Measurements from ENCODE around the gene KRTAP1-3.
"Not testable (repeated sequence)": the region's sequence is repeated elsewhere in the genome, so short reads cannot be mapped to it uniquely, and the experiment has no call there.

The KRTAP1-3 gene, protein sequence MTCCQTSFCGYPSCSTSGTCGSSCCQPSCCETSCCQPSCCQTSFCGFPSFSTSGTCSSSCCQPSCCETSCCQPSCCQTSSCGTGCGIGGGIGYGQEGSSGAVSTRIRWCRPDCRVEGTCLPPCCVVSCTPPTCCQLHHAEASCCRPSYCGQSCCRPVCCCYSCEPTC

DNA sequence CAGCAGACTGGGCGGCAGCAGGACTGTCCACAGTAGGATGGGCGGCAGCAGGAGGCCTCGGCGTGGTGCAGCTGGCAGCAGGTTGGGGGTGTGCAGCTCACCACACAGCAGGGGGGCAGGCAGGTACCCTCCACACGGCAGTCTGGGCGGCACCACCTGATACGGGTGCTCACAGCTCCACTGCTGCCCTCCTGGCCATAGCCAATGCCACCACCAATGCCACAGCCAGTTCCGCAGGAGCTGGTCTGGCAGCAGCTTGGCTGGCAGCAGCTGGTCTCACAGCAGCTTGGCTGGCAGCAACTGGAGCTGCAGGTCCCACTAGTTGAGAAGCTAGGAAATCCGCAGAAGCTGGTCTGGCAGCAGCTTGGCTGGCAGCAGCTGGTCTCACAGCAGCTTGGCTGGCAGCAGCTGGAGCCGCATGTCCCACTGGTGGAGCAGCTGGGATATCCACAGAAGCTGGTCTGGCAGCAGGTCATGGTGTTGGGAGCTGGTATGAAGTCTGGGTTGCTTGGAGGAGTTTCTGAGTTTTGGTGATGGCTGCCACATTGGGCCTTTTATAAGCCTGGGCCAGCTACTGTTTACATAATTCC is at the start of gene KRTAP1-3:
Gene KRTAP1-3, minus strand, starts transcription at position 529 of the 590 bp plus-strand sequence. Its CDS starts 53 bp downstream, at position 476.
- not testable (repeated sequence) for DNase-seq

DNA sequence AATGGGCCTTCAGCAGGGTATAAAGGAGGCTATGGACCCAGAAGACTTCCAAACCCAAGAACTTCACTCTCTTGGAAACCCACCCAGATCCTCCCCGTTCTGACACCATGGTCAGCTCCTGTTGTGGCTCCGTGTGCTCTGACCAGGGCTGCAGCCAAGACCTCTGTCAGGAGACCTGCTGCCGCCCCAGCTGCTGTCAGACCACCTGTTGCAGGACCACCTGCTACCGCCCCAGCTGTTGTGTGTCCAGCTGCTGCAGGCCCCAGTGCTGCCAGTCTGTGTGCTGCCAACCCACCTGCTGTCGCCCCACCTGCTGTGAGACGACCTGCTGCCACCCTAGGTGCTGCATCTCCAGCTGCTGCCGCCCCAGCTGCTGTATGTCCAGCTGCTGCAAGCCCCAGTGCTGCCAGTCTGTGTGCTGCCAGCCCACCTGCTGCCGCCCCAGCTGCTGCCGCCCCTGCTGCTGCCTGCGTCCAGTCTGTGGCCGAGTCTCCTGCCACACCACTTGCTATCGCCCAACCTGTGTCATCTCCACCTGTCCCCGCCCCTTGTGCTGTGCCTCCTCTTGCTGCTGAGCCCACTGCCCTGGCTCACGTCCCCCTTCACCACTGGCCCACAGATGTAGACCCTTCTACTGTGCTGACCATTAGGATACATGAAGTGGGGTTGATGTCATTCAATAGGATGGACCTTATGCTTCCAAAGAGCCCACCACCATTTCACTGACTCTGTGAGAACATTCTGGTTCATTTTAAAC is 49.6 kb upstream of the KRTAP1-3 start, which contains the start of gene KRTAP4-7:
Gene KRTAP4-7, plus strand, starts transcription at position 51 of the 757 bp plus-strand sequence. Its CDS starts 57 bp downstream, at position 108.
- DNase-seq: not testable (repeated sequence)

DNA sequence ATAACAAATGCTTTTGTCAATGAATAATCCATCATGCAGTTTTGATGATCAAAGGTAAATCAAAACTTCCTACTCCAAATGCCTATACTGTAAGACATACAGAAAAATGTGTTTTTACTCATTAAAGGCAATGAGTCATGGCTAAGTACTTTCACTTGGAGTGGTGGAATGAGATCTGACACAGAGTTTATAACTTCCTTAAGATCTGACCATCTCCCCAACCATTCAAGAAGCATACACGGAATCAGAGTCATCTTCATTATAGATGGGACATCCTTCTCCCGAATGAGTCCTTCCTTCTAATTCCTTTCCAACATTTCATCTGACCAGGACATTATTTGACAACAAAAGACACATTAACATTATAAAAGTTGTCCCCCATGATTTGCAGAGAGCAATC is 48.8 kb upstream of the KRTAP1-3 start:
- DNase-seq: peak; percentile 65

DNA sequence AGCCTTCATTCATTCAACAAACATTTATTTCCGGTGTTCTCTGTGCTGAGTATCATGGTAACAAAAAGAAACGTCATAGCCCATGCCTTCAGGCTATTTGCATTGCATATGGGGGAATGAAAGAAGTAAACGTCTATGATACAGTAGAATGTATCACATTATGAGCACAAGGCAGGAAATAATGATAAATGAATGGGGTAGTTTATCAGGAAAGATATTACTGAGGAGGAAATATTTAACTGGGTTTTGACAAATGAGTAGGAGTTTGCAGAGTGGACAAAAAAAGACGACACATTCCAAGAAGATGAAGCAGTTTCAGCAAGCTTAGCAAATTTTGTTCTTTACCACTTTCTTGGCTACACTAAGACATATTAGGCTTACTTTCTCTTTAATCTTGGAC is 48.0 kb upstream of the KRTAP1-3 start:
- peak; percentile 24 for DNase-seq

GRCh38 chr17:41076788-41077187 is 42.1 kb upstream of the KRTAP1-3 start:
- no peak for DNase-seq

- DNase-seq: no peak
Observed at GRCh38 chr17:41073676-41074075, 39.0 kb upstream of the KRTAP1-3 start.

- no peak for DNase-seq
Observed at GRCh38 chr17:41071606-41072360, 37.1 kb upstream of the KRTAP1-3 start.

- no peak for DNase-seq
Observed at GRCh38 chr17:41069031-41069430, 34.4 kb upstream of the KRTAP1-3 start.

DNA sequence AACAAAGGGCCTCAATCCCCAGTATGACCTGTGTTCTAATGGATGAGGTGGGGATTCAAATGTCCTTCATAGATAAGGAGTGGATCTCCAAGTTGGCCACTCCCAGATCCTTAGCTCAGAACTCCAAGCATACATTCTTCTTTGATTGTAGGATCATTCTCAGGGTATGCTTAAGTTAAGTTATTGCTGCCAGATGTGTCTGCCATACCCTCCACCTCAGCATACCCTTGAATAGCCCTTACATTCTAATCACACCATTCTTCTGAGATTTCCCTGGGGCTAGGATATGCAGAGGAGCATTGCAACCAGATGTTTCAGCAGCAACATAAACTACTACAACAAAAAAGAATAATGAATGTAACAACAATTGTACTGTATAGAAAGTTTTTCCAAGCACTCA is 32.6 kb upstream of the KRTAP1-3 start:
- DNase-seq: no peak

- peak; percentile 94 for DNase-seq
Observed at GRCh38 chr17:41065829-41066624, 31.4 kb upstream of the KRTAP1-3 start, which contains the start of gene KRTAP2-4. Gene KRTAP2-4 (minus strand): TSS chr17:41065879. CDS start chr17:41065845, 34 bp downstream.

GRCh38 chr17:41065016-41065689 is 30.5 kb upstream of the KRTAP1-3 start:
- not testable (repeated sequence) for DNase-seq

- DNase-seq: no peak
Observed at GRCh38 chr17:41064301-41064700, 29.6 kb upstream of the KRTAP1-3 start.

DNA sequence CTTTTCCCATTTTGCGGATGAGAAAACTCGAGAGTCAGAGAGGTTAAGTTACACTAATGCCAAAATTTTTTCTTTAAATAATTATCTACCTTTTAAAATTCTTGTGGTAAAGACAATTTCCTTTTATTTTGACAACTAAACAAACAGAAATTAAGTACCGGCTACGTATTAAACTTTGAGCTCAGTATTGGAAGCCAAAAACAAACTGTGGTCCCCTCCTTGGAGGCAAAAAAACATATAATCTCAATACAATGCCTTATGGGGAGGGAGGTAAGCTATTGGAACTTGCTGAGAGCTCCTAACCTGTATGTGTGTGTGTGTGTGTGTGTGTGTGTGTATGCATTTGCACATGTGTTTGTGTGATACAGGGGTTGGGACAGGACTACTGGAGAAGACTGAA is 28.8 kb upstream of the KRTAP1-3 start:
- DNase-seq: no peak

GRCh38 chr17:41061964-41062363 is 27.3 kb upstream of the KRTAP1-3 start:
- peak; percentile 95 for DNase-seq

GRCh38 chr17:41060052-41060604 is 25.5 kb upstream of the KRTAP1-3 start, which contains the start of gene KRTAP2-3:
Gene KRTAP2-3 (minus strand): TSS chr17:41060114. CDS start chr17:41060050, 64 bp downstream.
- DNase-seq: peak; percentile 98

DNA sequence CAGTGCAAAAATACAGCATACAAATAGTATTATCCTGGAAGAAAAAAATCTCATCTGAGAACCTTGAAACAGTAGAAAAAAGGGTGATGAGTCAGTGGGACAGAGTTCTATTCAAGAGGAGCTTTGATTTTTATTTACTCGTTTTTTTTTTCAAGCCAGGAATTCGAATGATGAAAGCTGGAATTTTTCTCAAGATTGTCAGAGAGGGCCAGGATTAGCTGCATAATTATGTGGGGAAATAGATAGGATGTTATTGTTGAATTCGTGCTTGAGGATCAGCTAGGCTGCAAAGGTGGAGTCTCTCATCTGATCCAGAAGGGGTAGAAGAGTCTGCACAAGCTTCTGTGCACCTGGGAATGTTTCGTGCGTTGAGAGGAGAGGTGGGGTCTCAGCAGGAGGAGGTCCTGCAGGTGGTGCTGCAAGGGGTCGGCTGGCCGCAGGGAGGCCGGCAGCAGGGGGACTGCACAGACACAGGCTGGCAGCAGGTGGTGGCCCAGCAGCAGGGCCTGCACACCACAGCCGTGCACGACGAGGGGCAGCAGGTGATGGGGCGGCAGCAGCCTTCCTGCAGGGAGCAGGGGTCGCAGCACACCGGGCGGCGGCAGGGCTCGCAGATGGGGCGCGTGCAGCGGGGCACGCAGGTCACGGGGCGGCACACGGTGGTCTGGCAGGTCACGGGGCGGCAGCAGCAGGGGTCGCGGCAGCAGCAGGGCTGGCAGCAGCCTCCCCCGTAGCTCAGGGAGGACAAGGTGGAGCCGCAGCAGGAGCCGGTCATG is 24.8 kb upstream of the KRTAP1-3 start:
- peak; percentile 94 for DNase-seq

DNA sequence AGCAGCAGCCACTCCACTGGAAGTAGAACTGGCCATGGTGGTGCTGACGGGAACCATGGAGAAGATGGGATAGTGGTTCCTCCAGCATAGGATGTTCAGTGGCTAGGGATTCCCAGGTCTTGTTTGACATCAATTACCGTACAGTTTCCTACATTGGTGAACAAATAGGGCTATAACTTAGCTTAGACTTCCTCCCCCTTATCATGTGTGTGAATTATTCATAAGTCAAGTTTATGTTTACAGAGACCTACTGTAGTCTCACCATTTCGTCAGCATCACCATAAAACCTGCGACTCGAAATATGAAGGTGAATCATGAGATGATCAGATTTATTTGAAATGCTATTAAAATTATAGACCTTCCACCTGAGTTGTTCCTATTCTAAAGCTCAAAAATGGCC is 24.1 kb upstream of the KRTAP1-3 start:
- peak; percentile 77 for DNase-seq

DNA sequence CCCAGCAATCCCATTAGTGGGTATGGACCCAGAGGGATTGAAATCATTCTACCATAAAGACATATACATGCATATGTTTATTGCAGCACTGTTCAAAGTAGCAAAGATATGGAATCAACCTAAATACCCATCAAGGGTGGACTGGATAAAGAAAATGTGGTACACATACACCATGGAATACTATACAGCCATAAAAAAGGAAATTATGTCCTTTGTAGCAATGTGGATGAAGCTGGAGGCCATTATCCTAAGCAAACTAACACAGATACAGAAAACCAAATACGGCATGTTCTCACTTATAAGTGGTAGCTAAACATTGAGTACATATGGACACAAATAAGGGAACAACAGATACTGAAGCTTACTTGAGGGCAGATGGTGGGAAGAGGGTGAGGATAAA is 22.9 kb upstream of the KRTAP1-3 start:
- DNase-seq: no peak

- not testable (repeated sequence) for DNase-seq
Observed at GRCh38 chr17:41055130-41055529, 20.5 kb upstream of the KRTAP1-3 start, which contains the start of gene KRTAP2-2. Gene KRTAP2-2 (minus strand): TSS chr17:41055230. CDS start chr17:41055211, 19 bp downstream.

DNA sequence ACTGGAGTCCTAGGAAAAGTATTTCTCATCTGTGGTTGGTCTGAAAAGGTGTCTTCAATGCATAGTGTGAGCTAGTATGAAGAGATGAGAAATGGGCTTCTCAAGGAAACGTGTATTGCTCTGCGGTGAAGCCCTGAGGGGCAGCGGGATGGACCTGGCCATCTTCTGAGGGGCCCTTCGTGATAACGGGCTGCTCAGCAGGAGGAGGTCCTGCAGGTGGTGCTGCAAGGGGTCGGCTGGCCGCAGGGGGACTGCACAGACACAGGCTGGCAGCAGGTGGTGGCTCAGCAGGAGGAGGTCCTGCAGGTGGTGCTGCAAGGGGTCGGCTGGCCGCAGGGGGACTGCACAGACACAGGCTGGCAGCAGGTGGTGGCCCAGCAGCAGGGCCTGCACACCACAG is 19.9 kb upstream of the KRTAP1-3 start:
- DNase-seq: not testable (repeated sequence)
